ENCODE results near the gene HSPBP1.

- TF ChIP-seq EZH2 (IDR thresholded peaks at IDR 0.05; ENCODE audit: low read length, unreplicated experiment) = no peak
- TF ChIP-seq, protein P1, sequence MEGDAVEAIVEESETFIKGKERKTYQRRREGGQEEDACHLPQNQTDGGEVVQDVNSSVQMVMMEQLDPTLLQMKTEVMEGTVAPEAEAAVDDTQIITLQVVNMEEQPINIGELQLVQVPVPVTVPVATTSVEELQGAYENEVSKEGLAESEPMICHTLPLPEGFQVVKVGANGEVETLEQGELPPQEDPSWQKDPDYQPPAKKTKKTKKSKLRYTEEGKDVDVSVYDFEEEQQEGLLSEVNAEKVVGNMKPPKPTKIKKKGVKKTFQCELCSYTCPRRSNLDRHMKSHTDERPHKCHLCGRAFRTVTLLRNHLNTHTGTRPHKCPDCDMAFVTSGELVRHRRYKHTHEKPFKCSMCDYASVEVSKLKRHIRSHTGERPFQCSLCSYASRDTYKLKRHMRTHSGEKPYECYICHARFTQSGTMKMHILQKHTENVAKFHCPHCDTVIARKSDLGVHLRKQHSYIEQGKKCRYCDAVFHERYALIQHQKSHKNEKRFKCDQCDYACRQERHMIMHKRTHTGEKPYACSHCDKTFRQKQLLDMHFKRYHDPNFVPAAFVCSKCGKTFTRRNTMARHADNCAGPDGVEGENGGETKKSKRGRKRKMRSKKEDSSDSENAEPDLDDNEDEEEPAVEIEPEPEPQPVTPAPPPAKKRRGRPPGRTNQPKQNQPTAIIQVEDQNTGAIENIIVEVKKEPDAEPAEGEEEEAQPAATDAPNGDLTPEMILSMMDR (conservative IDR thresholded peaks at IDR 0.05; ENCODE audit: low read depth, low read length) = no peak
- no peak for TF ChIP-seq EZH2phosphoT487 (IDR thresholded peaks at IDR 0.05; ENCODE audit: borderline replicate concordance, low read length)
Measured at GRCh38 chr19:55242517-55242916, 37.4 kb downstream of the HSPBP1 start.

Data from PC-3 (cell line).